Cardiac muscle cell (in vitro differentiated cells and primary cell): ENCODE results near the gene FXYD6. TPM values are rescaled to one million over a fixed set of nuclear protein-coding genes. Genes with fewer than 3 reads are reported as not detected.

Source experiments
- DNase-seq, 2 donors: peaks; one replicate each; pipeline versions ENCODE4 v3.0.0 to v3.0.0-alpha.2; 2010 to 2017; ENCODE audit warnings: low read depth in 1 of 2, low spot score in 1 of 2
- H3K27ac ChIP-seq: fragments of 200-600 bp; sonication (generic); 2 replicates; pipeline ENCODE4 v1.5.1; 2016
- H3K27me3 ChIP-seq: fragments of 200-600 bp; sonication (generic); 2 replicates; pipeline ENCODE4 v1.6.0; 2016; ENCODE audit warnings: control low read depth
- H3K36me3 ChIP-seq: fragments of 200-600 bp; sonication (generic); 2 replicates; pipeline ENCODE4 v1.5.1; 2016; ENCODE audit warnings: control low read depth
- H3K4me1 ChIP-seq: fragments of 200-600 bp; sonication (generic); 2 replicates; pipeline ENCODE4 v1.8.1; 2017; ENCODE audit warnings: low read depth, mild to moderate bottlenecking, mixed run types
- H3K4me3 ChIP-seq: fragments of 200-600 bp; sonication (generic); 2 replicates; pipeline ENCODE4 v1.5.1; 2016; ENCODE audit warnings: mild to moderate bottlenecking
- H3K9me3 ChIP-seq: fragments of 200-600 bp; sonication (generic); 2 replicates; pipeline ENCODE4 v1.5.1; 2017; ENCODE audit warnings: low read depth, mild to moderate bottlenecking, control low read depth
- CTCF ChIP-seq: IDR thresholded peaks from 2 replicates; pipeline ENCODE4 v1.5.1; 2012; ENCODE audit warnings: low read depth, mild to moderate bottlenecking, low read length
- polyA plus RNA-seq: library from polyadenylated mRNA; unstranded; fragments of >200 nt; fragmentation: Nextera tagmentation; extraction: Ambion mirVana; gene quantifications from 2 replicates; pipeline ENCODE4 v1.2.1, GENCODE V29; 2016
- total RNA-seq: library from RNA; depleted of rRNA; stranded (reverse); fragments of >200 nt; gene quantifications from 2 replicates; pipeline ENCODE4 v1.2.3, GENCODE V29; 2016

The FXYD6 gene
- total and polyA plus RNA-seq, 2 experiments from 2014 or later, result 310 to 403 TPM

- no peak for TF ChIP-seq CTCF
- Histone ChIP-seq H3K27ac (no peak overlapping the region), H3K36me3 (no peaks in the 10 kb centered on the region), H3K9me3 (no peaks in the 10 kb centered on the region), H3K4me1 (peaks cover 30% of the 10 kb centered on the region), H3K4me3 (peak overlapping the region; percentile 81), H3K27me3 (no peaks in the 10 kb centered on the region)
- no peak for DNase-seq
These were observed 2.1 kb downstream of the FXYD6 start for GRCh38 chr11:117874253-117874909.

- Histone ChIP-seq H3K9me3 (no peaks in the 10 kb centered on the region), H3K27me3 (no peaks in the 10 kb centered on the region), H3K27ac (no peak overlapping the region), H3K4me1 (peaks cover 36% of the 10 kb centered on the region), H3K36me3 (no peaks in the 10 kb centered on the region), H3K4me3 (no peak overlapping the region)
- no peak for DNase-seq
- TF ChIP-seq CTCF, result no peak
These were observed 2.7 kb downstream of the FXYD6 start for GRCh38 chr11:117873828-117874125.

- no peak for TF ChIP-seq CTCF
- H3K27me3 ChIP-seq, result no peaks in the 10 kb centered on the region
- no peaks in the 10 kb centered on the region for H3K36me3 ChIP-seq
- no peak for DNase-seq
- no peak overlapping the region for H3K4me3 ChIP-seq
- H3K4me1 ChIP-seq, result peaks cover 41% of the 10 kb centered on the region
- no peaks in the 10 kb centered on the region for H3K9me3 ChIP-seq
- H3K27ac ChIP-seq, result no peak overlapping the region
These were observed 3.3 kb downstream of the FXYD6 start for GRCh38 chr11:117872975-117873827.

- no peaks in the 10 kb centered on the region for H3K36me3 ChIP-seq
- no peak overlapping the region for H3K27ac ChIP-seq
- no peak for DNase-seq
- H3K9me3 ChIP-seq, result no peaks in the 10 kb centered on the region
- no peak overlapping the region for H3K4me3 ChIP-seq
- peaks cover 43% of the 10 kb centered on the region for H3K4me1 ChIP-seq
- no peaks in the 10 kb centered on the region for H3K27me3 ChIP-seq
- no peak for TF ChIP-seq CTCF
These were observed 4.0 kb downstream of the FXYD6 start for GRCh38 chr11:117872420-117872961.

DNA sequence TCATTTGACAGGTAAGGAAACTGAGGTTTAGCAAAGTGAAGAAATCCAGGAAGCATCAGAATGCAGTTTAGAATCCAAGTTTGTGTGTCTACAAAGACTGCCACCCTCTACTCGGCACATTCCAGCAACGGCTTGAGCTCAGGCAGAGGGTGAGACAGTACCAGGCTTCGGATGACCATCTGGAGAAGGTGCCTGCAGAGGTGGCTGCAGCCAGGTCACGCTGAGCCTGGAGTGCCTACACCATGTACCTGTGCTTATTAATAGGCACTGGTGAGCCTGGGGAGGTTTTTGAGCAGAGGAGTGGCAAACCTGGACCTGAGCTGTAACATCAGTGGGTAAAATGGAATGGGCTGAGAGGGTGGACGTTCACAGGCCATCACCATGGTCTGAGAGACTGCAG is 4.7 kb downstream of the FXYD6 start:
- no peak overlapping the region for H3K4me3 ChIP-seq
- no peak for DNase-seq
- TF ChIP-seq CTCF, result no peak
- no peaks in the 10 kb centered on the region for H3K9me3 ChIP-seq
- H3K4me1 ChIP-seq, result peaks cover 43% of the 10 kb centered on the region
- no peaks in the 10 kb centered on the region for H3K27me3 ChIP-seq
- H3K27ac ChIP-seq, result no peak overlapping the region
- H3K36me3 ChIP-seq, result no peaks in the 10 kb centered on the region
